GM23338 (cell line): ENCODE results near the gene JAGN1.

Source experiments
- CREB1 ChIP-seq: fragments of 250-450 bp; sonication (Bioruptor Pico); IDR thresholded peaks from 2 replicates; pipeline ENCODE4 v1.5.0; 2020; ENCODE audit warnings: low read depth, mild to moderate bottlenecking, moderate library complexity
- ETS1 ChIP-seq: IDR thresholded peaks from 2 replicates; pipeline ENCODE4 v1.6.1; 2016; ENCODE audit warnings: antibody characterized with exemption
- EZH2 ChIP-seq: fragments of 200-600 bp; sonication (generic); IDR thresholded peaks from one replicate; pipeline ENCODE4 v1.8.0; 2017; ENCODE audit warnings: antibody characterized with exemption, mild to moderate bottlenecking, low read depth; ENCODE audit not compliant: unreplicated experiment
- EZH2phosphoT487 ChIP-seq: fragments of 200-600 bp; sonication (generic); IDR thresholded peaks from one replicate; pipeline ENCODE4 v1.8.1; 2018; ENCODE audit warnings: antibody characterized with exemption; ENCODE audit not compliant: unreplicated experiment
- JUNB ChIP-seq: IDR thresholded peaks from one replicate; pipeline ENCODE4 v1.6.1; 2016; ENCODE audit warnings: antibody characterized with exemption; ENCODE audit not compliant: unreplicated experiment
- TF ChIP-seq, protein P1 (sequence below), 2 experiments: fragments of 200-600 bp in 1 of 2; sonication (generic) in 1 of 2; conservative IDR thresholded peaks; 2 replicates each; pipeline versions ENCODE4 v1.5.1 to v1.6.1; 2016 to 2017; ENCODE audit warnings: antibody characterized with exemption in 2 of 2, low read depth in 2 of 2, mild to moderate bottlenecking in 2 of 2, moderate library complexity in 1 of 2

GRCh38 chr3:9869955-9870354, 20.5 kb upstream of the JAGN1 start:
- TF ChIP-seq ETS1: no peak
- no peak for TF ChIP-seq EZH2
- TF ChIP-seq, protein P1, sequence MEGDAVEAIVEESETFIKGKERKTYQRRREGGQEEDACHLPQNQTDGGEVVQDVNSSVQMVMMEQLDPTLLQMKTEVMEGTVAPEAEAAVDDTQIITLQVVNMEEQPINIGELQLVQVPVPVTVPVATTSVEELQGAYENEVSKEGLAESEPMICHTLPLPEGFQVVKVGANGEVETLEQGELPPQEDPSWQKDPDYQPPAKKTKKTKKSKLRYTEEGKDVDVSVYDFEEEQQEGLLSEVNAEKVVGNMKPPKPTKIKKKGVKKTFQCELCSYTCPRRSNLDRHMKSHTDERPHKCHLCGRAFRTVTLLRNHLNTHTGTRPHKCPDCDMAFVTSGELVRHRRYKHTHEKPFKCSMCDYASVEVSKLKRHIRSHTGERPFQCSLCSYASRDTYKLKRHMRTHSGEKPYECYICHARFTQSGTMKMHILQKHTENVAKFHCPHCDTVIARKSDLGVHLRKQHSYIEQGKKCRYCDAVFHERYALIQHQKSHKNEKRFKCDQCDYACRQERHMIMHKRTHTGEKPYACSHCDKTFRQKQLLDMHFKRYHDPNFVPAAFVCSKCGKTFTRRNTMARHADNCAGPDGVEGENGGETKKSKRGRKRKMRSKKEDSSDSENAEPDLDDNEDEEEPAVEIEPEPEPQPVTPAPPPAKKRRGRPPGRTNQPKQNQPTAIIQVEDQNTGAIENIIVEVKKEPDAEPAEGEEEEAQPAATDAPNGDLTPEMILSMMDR (conservative IDR thresholded peaks at IDR 0.05; ENCODE audit: low read depth in 2 of 2): no peak
- no peak for TF ChIP-seq JUNB
- no peak for TF ChIP-seq CREB1 (CRISPR knock-in tag)
- TF ChIP-seq EZH2phosphoT487: no peak
